Measurements from ENCODE around the gene MGP.
A peak's percentile ranks its signal among the peaks of the same experiment; 100 is the strongest.

MGP gene

DNA sequence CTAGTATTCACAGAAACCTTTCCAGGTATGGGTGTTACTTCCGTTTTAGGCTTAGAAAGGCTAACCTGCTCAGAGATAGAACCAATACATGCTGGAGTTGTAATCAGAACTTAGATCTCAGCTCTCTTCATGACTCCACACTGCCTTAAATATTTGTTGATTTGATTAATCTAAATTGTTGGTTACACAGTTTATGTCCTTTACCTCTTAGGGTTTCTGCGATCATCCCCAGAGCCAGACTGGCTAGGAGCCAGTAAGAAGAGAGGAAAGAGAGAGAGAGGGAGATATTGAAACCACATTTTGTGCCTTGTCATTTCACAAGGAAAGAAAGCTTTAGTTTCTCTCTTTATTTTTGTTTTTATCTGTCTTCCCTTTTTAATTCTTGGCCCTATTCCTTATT lies 16.8 kb upstream of the MGP start:
- DNase-seq: no peak

DNA sequence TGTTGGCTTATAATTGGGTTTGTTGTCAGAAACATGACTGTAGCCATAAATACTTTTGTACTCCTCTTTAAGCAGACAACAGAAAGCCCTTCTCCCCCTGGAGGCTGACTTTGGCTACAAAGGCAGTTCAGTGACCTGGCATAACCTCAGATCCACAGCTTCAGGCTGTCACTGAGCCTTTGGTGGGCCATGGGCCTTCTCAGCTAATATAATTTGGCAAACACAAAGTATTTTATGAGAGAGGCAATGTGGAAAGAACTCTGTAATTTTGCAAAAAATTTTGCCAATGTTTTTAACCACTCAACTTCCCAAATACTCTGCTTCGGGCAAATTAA lies 15.5 kb upstream of the MGP start:
- no peak for DNase-seq

DNA sequence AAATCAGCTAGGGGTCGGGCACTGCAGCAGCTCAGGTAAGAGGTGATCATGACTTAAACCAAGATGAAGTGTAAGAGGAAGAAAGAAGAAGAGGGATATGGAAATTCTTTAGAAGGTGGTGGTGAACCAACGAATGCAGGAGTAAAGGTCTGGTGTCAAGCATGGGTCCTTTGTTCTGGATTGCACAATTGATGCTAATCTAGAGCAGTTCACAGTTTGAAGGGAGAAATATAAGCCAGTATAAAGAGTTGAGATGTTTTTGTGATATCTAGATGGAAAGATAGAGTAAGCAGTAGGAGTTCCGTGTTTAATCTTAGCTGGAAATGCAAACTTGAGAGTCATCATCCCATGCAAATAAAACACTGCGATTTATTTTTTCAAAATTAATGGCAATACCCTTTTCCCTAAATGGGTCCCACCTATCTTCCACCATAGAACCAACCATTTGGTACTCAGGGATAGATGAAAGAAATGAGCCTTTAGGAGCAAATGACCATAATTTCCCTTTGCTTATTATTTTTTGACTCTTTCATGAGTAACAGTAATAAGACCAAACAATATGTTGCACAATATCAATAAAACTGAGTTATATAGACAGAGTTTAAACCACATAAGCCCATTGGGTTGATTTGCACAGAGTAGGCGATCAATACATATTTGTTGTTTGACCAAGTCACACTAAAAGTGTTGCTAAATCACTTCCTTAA lies 15.0 kb upstream of the MGP start:
- DNase-seq: no peak

DNA sequence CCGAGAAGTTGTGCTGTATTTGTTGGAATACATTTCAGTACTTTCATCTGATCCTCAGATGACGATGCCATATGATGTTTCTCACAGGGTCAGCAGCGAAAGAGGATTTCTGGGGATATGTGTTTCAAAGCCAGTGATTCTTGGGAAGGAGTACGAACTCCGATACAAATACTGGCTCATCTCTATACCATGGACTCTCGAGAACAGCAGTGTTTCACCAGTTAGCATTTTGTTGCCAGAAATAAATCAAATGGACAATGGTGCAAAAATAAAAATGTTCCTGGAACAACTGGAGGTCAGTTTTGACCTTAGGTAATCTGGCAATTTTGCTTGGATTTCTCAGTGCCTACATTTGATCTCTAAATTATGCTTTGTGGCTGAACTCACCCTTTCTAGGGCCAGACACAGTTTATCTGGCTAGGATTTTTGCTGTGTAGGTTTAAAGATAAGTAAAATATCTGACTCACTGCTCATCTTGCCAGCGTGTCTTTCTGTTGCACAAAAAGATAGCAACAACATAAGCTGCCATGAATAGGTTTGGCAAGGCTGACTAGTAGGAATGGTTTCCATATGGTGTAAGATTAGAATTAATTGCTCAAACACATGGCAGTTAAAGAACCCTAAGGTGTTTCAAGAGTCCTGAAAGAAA lies 11.0 kb upstream of the MGP start:
- DNase-seq: no peak

DNA sequence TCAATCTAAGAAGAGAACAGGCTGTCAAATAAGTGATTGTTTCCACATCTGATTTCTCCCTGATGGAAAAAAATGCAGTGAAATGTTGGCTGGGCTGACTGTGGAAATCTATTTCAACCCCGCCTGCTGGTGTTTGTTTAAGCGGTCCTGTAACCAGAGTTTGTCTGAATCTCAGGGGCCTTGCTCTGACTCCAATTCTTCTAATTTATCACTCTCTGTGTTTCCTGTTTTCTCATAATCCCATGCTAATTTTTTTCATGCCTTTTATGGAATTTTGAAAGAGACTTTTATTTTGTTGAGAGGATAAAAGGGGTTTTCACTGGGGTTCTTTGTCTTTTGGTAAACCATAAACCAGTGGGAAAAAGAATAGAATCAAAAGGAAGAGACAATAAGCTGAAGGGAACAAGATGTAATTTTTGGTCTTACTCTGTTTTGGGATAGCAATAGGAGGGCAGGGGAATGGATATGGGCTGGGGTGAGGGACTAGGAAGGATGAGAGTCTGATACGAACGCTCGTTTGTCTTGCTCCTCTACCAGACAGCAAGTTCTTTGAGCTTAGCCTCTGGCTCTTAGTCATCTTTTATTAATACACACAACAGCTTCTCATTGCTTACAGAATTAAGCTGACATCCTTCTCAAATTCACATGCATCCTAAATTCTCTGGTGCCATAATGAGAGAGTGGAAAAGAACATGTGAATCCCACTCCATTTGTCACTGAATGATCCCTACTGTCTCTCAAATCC lies 8.0 kb upstream of the MGP start:
- no peak for DNase-seq

DNA sequence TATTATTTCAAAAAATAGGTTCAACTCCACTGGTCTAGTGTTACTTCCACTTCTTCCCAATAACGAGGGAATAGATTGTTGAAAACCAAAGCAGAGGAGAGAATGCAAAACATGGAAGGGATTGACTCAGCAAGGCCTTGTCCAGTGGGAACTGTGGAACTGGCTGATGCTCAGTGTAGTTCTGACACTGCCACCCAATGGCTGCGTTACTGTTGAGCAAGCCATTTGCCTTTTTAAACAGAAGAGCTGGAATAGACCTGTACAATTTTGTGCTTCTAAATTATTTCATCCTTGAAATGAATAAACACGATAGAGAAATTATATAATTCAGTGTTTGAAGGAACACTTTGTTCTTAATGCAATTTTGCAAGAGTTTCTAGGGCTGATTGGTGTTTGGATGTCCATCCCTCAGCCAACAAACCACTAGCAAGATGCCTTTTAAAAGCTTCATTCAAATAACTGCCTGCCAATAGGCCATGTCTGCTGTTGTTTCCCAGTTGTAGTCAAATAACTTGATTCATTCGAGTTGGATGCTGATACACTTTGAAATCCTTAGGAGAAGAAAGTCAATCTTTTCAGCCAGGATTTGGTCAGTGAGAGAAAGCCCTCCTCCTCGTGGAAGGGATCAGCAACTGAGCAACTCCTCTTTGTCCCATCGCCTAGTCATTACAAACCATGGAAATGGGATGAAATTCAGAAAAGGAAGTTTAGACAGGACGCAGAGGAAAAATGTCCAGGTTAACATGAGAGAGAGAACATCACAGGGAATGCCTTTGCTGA lies 7.3 kb upstream of the MGP start:
- peak; percentile 9 for DNase-seq

DNA sequence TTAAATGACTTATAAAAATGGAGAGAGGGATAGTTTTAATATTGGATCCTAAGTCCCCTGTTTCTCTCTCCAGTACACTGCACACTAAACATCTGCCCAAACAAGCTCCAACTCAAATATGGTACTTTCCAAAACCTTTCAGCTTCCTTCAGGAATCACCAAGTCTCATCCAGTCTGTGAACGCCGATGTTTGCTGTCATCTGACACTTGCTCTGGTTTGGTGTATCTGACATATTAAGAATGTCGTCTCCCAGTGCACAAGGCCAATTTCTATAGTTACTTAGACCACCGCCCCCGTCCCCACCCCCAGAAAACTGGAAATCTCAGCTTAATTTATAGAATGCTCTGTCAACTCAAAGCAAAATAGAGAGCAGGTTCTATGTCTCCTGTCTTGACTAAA lies 5.0 kb upstream of the MGP start:
- DNase-seq: no peak

DNA sequence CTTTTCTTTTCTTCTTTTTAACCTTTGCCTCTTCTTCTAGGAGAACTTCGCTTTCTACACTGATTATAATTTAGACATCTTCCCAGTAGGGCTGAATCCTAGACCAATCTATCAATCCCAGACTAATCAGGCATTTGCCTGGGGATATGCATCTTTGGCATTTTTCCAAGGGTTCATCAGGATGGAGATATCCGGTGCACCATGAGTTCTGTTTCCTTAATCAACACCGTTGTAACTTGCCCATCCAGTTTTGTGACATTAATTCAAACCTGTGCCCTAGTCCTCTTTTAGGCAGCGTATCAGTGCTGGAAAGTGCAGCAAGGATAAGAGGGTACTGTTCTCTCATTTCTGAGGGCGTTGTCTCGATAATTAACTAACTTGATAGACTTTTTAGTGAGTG lies 617 bp upstream of the MGP start:
- no peak for DNase-seq

DNA sequence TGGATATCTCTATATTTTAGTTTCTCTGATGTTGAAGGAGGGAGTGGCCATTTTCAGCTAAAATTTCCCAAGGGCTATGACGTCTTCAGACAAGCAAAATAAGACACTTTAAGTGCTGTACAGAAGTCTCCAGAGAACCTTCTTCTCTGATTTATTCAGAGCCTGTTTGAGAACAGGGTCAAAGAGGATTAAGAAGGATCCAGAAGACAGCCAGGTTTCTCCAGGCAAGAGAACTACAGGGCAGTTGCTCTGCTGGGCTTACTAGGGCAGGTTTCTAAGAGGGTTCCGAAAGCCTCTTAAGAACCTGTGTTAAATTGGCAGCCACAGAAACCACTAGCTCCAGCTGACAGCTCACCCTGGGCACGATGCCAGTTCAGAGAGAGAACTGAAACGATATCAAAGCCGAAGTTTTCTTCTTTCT lies 1.2 kb downstream of the MGP start:
- peak; percentile 72 for DNase-seq

DNA sequence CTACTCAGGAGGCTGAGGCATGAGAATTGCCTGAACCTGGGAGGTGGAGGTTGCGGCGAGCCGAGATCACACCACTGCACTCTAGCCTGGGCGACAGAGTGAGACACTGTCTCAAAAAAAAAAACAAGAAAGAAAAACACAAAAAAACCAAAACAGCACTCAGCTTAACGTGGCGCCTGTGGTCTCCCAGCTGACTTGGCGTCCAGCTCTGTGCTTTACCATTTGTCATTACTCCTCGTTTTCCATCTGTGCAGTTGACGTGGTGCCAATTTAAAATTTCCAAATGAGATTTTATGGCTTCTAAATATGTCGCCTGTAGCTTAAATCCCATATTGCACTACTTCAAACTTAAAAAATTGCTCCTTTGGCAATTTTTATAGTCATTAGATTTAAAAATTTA lies 2.0 kb downstream of the MGP start:
- DNase-seq: peak; percentile 71

DNA sequence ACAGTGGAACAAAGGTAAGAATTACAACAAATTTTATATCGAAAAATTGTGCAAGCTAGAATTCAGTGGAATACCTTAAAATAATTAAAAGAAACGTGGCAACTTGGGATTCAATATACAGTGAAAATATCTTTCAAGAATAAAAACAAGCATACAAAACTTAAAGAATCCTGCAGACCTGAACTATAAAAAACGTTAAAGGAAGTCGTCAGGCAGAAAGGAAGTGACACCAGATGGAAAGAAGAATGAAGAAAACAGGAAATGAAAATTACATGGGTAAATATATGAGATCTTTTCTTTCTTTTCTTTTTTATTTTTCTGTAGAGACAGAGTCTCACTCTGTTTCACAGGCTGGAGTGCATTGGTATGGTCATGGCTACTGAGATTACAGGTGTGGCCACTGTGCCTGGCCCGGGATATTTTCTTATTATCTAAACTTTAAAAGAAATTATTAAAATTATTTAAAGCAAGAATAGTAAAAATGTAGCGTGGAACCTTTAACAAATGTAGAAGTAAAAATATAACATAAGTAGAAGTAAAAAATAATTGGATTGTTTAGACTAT lies 4.7 kb downstream of the MGP start:
- no peak for DNase-seq

DNA sequence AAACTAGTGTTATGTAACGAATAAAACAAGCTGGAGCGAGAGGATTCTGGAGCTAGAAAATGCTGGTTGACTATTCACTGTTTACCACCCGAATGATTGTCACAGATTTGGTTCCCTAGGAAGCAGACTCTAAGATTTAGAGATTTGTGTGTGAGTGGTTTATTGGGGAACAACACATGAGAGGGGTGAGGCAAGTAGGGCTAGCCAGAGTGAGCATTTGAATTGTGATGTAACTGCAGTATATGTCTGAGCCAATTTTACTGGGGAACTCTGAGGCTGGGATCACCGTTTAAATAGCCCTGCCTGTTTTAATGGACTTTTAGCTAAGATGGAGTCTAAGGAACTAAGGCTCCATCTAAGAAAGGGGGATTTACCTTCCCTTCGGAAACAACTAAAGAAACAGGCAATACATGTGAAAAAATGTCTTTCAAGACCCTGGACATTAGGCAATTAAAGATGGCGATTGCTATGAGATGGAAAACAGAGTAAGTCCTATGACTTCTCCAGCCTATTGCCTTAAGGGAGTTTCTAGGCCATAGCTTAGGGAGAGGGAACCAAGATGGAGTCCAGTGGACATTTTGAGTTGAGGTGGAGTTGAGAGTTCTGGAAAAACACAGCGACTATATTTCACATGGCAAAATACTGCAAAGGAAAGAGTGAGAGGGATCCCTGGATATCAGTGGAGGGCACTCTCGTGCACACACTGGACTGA lies 6.3 kb downstream of the MGP start:
- no peak for DNase-seq

DNA sequence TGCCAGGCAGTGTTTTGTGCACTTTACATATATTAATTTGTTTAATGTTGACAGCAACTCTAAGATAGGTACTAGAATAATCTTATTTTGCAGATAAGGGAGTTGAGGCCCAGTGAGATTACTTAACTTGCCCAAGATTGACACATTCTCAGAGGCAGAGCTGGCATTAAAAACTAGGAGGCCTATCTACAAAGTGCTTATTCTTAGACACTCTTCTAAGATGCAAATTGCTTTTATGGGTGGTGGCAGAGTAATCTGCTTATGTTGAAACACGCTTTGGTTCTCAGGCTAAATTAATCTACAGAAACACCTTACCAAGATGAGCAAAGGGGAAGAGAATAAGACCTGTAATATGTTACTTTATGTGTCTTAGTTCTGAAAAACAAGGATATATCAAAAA lies 7.2 kb downstream of the MGP start:
- DNase-seq: no peak

DNA sequence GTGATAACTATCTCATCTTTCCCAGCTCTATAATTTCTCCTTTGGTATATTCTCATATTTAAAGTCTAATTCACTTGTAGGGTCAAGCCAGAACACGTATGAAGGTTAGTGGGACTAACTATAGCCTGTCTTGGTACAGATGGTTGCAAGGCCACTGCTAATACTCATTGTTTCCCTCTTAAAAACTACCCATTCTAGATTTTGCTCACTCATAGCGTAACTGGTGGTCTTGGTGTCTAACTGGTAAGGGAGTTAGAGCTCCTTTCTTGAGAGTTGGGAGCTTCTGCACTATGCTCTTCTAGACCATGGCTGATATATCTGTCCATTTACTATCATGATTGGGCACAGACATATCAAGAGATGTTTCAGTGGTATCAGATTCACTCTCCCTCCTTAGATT lies 8.8 kb downstream of the MGP start:
- no peak for DNase-seq

DNA sequence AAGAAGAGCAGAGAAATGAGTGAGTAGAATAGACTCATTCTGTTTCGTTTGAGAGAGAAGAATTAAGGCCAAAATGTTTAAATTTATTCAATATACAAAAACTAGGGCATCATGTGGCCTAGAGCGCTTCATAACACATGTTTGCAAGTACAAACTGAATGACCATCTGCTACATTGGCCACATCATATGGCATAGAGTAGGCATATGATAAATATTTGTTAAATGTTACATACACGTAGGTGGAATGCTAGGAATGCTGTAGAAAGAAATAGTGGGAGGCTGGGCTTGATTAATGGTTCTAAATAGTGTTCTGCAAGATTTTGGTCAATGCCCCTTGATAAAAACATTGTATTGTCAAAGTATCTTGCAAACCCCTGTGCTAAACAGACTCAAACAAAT lies 10.8 kb downstream of the MGP start:
- DNase-seq: no peak

DNA sequence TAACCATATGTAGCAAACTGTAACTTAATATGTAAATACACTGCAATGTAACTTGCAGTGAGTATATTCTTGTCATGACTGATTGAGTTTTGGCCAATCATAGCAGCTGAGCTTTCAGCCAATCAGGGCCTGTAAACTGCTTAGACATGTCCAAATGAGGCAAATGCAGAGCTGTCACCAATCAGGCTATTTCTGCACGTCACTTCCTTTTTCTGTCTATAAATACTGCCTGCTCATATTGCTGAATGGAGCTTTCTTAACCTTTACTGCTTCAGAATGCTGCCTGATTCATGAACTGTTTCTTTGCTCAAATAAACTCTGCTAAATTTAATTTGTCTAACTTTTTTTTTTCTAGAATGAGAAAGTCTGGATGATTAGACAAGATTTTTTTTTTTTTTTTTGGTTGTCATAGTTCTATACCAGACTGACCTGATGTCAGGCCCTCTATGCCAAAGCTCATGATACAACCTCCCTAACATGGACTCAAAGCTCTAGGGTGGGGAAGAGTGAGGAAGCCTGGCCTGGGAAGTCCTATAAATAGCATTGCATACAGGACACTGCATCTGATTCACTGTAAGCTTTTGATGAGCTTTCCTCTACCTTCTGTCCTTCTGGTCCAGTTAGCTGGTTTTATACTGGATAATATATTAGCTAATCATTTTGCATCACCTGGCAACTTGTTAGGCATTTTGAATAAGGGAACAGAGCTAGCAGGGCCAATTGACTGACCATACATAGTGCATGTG lies 12.0 kb downstream of the MGP start:
- DNase-seq: no peak

DNA sequence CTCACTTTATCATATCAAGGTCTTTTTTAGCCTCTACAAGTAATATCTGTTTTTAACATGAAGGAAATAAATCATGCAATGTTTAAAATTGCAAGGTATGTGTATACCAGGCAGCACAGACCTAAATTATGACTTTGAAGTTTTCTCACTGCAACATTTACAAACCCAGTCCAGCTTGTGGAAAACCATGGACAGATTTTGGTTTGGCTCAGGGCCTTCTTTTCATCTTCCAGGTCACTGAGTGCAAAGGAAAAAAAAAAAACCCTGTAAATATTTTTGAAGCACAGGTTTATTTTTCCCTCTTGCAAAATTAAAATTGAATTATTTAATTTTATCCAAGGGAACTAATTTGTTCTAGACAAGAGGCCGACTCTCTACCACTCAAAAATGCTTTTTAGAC lies 13.8 kb downstream of the MGP start:
- no peak for DNase-seq

DNA sequence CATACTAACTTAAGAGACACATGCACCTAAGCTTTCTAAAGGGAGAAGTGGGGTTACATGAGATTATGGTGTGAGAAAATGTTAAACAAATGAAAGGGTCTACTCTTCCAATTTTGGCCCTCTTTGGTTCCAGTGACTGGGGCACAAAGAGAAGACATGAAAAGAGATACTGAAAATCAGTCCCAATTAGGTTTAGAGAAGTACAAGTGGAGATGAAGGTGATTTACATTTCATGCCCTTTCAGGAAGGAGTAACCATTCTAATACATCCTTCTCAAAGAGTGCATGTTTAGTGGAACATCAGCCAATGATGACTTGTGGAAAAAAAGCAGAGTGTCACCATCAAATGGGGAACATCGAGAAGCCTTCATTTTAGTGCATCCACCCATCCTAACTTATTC lies 14.4 kb downstream of the MGP start:
- DNase-seq: no peak

DNA sequence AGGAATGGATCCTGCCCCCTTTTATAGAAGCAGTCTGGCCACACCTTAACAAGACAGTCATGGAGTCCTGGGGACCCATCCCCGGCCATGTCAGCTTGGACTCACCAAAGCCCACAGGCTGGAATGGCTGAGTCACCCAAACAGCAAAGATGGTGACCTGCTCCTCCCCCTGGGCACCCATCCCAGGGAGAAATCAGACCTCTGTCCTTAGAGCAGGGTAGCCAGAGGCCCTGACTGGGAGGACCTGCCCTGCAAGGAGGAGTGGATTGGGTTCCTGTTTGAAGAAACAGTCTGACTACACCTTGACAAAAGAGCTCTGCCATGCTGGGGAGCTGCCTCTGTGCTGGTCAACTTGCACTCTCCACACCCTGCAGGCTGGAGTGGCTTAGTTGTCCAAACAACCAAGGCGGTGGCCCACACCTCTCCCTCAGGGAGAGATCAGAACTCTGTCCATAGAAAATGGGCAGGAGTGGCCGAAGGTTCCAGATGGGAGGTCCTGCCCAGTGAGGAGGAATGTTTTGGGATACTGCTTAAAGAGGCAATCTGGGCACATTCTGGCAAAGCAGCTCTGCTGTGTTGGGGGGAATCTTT lies 16.6 kb downstream of the MGP start:
- no peak for DNase-seq

DNA sequence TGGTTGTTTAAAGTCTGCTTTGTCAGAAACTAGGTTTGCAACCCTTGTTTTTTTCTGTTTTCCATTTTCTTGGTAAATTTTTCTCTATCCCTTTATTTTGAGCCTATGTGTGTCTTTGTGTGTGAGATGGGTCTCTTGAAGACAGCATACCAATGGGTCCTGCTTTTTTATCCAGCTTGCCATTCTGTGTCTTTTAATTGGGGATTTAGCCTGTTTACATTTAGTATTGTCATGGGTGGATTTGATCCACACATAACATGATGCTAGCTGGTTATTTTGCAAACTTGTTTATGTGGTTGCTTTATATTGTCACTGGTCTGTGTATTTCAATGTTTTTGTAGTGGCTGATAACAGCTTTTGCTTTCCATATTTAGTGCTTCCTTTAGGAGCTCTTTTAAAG lies 25.2 kb downstream of the MGP start:
- DNase-seq: no peak

DNA sequence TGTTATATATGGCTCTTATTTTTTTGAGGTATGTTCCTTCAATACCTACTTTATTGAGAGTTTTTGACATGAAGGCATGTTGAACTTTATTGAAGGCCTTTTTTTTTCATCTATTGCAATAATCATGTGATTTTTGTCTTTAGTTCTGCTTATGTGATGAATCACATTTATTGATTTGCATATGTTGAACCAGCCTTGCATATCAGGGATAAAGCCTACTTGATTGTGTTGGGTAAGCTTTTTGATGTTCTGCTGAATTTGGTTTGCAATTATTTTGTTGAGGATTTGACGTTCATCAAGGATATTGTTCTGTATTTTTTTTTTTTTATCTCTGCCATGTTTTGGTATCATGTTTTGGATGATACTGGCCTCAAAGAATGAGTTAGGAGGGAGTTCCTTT lies 27.1 kb downstream of the MGP start:
- DNase-seq: no peak

All from NCI-H1092 treated with DMSO at 0.1 percent for 48 hours (cell line).